ENCODE measurements around the gene CCR7.

Gene CCR7

GRCh38 chr17:40567377-40567776 is 2.1 kb upstream of the CCR7 start:
- H3K27ac ChIP-seq (replicated peaks), result no peak overlapping the region
- no peak overlapping the region for H3K4me3 ChIP-seq (replicated peaks; ENCODE audit: insufficient read depth, low read length)
- H3K27me3 ChIP-seq (ENCODE audit: insufficient read depth, poor library complexity, severe bottlenecking), result peaks cover 11% of the 10 kb centered on the region
- TF ChIP-seq, protein P1, sequence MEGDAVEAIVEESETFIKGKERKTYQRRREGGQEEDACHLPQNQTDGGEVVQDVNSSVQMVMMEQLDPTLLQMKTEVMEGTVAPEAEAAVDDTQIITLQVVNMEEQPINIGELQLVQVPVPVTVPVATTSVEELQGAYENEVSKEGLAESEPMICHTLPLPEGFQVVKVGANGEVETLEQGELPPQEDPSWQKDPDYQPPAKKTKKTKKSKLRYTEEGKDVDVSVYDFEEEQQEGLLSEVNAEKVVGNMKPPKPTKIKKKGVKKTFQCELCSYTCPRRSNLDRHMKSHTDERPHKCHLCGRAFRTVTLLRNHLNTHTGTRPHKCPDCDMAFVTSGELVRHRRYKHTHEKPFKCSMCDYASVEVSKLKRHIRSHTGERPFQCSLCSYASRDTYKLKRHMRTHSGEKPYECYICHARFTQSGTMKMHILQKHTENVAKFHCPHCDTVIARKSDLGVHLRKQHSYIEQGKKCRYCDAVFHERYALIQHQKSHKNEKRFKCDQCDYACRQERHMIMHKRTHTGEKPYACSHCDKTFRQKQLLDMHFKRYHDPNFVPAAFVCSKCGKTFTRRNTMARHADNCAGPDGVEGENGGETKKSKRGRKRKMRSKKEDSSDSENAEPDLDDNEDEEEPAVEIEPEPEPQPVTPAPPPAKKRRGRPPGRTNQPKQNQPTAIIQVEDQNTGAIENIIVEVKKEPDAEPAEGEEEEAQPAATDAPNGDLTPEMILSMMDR (IDR thresholded peaks at IDR 0.05; ENCODE audit: insufficient read depth, low read length), result no peak
- TF ChIP-seq SPI1 (IDR thresholded peaks at IDR 0.05; ENCODE audit: borderline replicate concordance, low read depth) (no peak), GABPA (IDR thresholded peaks at IDR 0.05; ENCODE audit: low read depth) (no peak), POLR2AphosphoS5 (IDR thresholded peaks at IDR 0.05; ENCODE audit: low read depth) (no peak)
- TF ChIP-seq, protein P2, sequence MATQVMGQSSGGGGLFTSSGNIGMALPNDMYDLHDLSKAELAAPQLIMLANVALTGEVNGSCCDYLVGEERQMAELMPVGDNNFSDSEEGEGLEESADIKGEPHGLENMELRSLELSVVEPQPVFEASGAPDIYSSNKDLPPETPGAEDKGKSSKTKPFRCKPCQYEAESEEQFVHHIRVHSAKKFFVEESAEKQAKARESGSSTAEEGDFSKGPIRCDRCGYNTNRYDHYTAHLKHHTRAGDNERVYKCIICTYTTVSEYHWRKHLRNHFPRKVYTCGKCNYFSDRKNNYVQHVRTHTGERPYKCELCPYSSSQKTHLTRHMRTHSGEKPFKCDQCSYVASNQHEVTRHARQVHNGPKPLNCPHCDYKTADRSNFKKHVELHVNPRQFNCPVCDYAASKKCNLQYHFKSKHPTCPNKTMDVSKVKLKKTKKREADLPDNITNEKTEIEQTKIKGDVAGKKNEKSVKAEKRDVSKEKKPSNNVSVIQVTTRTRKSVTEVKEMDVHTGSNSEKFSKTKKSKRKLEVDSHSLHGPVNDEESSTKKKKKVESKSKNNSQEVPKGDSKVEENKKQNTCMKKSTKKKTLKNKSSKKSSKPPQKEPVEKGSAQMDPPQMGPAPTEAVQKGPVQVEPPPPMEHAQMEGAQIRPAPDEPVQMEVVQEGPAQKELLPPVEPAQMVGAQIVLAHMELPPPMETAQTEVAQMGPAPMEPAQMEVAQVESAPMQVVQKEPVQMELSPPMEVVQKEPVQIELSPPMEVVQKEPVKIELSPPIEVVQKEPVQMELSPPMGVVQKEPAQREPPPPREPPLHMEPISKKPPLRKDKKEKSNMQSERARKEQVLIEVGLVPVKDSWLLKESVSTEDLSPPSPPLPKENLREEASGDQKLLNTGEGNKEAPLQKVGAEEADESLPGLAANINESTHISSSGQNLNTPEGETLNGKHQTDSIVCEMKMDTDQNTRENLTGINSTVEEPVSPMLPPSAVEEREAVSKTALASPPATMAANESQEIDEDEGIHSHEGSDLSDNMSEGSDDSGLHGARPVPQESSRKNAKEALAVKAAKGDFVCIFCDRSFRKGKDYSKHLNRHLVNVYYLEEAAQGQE (IDR thresholded peaks at IDR 0.05; ENCODE audit: insufficient replicate concordance, low read depth), result no peak
- DNase-seq (ENCODE audit: low read depth in 1 of 2, low spot score in 1 of 2), result no peak

- Histone ChIP-seq H3K27ac (replicated peaks) (no peak overlapping the region), H3K27me3 (ENCODE audit: insufficient read depth, poor library complexity, severe bottlenecking) (peaks cover 11% of the 10 kb centered on the region), H3K4me3 (replicated peaks; ENCODE audit: insufficient read depth, low read length) (no peak overlapping the region)
- TF ChIP-seq POLR2AphosphoS5 (IDR thresholded peaks at IDR 0.05; ENCODE audit: low read depth) (no peak), SPI1 (IDR thresholded peaks at IDR 0.05; ENCODE audit: borderline replicate concordance, low read depth) (no peak), GABPA (IDR thresholded peaks at IDR 0.05; ENCODE audit: low read depth) (no peak)
- TF ChIP-seq, protein P2 (IDR thresholded peaks at IDR 0.05; ENCODE audit: insufficient replicate concordance, low read depth), result no peak
- TF ChIP-seq, protein P1 (IDR thresholded peaks at IDR 0.05; ENCODE audit: insufficient read depth, low read length), result no peak
- DNase-seq (ENCODE audit: low read depth in 1 of 2, low spot score in 1 of 2), result no peak
Measured at GRCh38 chr17:40565769-40566409, 617 bp upstream of the CCR7 start.

GRCh38 chr17:40564195-40564882 is 933 bp downstream of the CCR7 start:
- Histone ChIP-seq H3K27me3 (ENCODE audit: insufficient read depth, poor library complexity, severe bottlenecking) (peaks cover 11% of the 10 kb centered on the region), H3K4me3 (replicated peaks; ENCODE audit: insufficient read depth, low read length) (no peak overlapping the region), H3K27ac (replicated peaks) (no peak overlapping the region)
- TF ChIP-seq, protein P1 (IDR thresholded peaks at IDR 0.05; ENCODE audit: insufficient read depth, low read length), result no peak
- no peak for TF ChIP-seq SPI1 (IDR thresholded peaks at IDR 0.05; ENCODE audit: borderline replicate concordance, low read depth)
- TF ChIP-seq, protein P2 (IDR thresholded peaks at IDR 0.05; ENCODE audit: insufficient replicate concordance, low read depth), result no peak
- TF ChIP-seq POLR2AphosphoS5 (IDR thresholded peaks at IDR 0.05; ENCODE audit: low read depth), result no peak
- no peak for TF ChIP-seq GABPA (IDR thresholded peaks at IDR 0.05; ENCODE audit: low read depth)
- no peak for DNase-seq (ENCODE audit: low read depth in 1 of 2, low spot score in 1 of 2)

Measured in HL-60 (cell line).